HepG2 (cell line): Measurements from ENCODE around the gene MEX3A. TPM values are rescaled to one million over a fixed set of nuclear protein-coding genes. Genes with fewer than 3 reads are reported as not detected.

Experiments used
- ARID2 ChIP-seq: sonication (generic); formaldehyde crosslinking; IDR thresholded peaks from 2 replicates; pipeline ENCODE4 v1.8.1; 2022; ENCODE audit warnings: mild to moderate bottlenecking, missing genetic modification reagents, borderline replicate concordance
- ATF1 ChIP-seq: IDR thresholded peaks from 2 replicates; pipeline ENCODE4 v1.6.1; 2016; ENCODE audit warnings: mild to moderate bottlenecking, control low read depth
- DRAP1 ChIP-seq: IDR thresholded peaks from 2 replicates; pipeline ENCODE4 v1.6.1; 2016; ENCODE audit warnings: missing genetic modification reagents, missing compliant biosample characterization
- FOXP1 ChIP-seq, 2 experiments: fragments of 450-650 bp in 1 of 2; IDR thresholded peaks; 2 replicates each; pipeline ENCODE4 v1.6.1; 2017 to 2018; ENCODE audit warnings: antibody characterized with exemption in 1 of 2
- GLI4 ChIP-seq: sonication (generic); formaldehyde crosslinking; IDR thresholded peaks from 2 replicates; pipeline ENCODE4 v1.5.1; 2020; ENCODE audit warnings: missing genetic modification reagents, mild to moderate bottlenecking, moderate library complexity, borderline replicate concordance
- HMGXB3 ChIP-seq: sonication (generic); formaldehyde crosslinking; IDR thresholded peaks from 2 replicates; pipeline ENCODE4 v1.4.0; 2020; ENCODE audit warnings: missing genetic modification reagents, borderline replicate concordance
- HOMEZ ChIP-seq: IDR thresholded peaks from 2 replicates; pipeline ENCODE4 v1.6.1; 2016; ENCODE audit warnings: low read depth
- MIER2 ChIP-seq: IDR thresholded peaks from 2 replicates; pipeline ENCODE4 v1.6.1; 2016; ENCODE audit warnings: missing biosample characterization, missing genetic modification reagents
- PLSCR1 ChIP-seq: sonication (generic); formaldehyde crosslinking; IDR thresholded peaks from 2 replicates; pipeline ENCODE4 v1.5.0; 2020; ENCODE audit warnings: missing genetic modification reagents, mild to moderate bottlenecking, borderline replicate concordance
- SALL2 ChIP-seq: sonication (generic); formaldehyde crosslinking; IDR thresholded peaks from 2 replicates; pipeline ENCODE4 v1.8.1; 2023; ENCODE audit warnings: mild to moderate bottlenecking, missing genetic modification reagents, inconsistent platforms
- SRSF1 ChIP-seq: fragments of 200-400 bp; formaldehyde crosslinking; optimal IDR thresholded peaks from 2 replicates; pipeline ENCODE3; 2017; ENCODE audit warnings: mild to moderate bottlenecking, low read depth, low read length, moderate library complexity
- ZBTB1 ChIP-seq: sonication (generic); formaldehyde crosslinking; IDR thresholded peaks from 2 replicates; pipeline ENCODE4 v1.4.0; 2020; ENCODE audit warnings: missing genetic modification reagents, borderline replicate concordance
- ZBTB3 ChIP-seq: sonication (generic); formaldehyde crosslinking; IDR thresholded peaks from 2 replicates; pipeline ENCODE4 v1.4.0; 2020; ENCODE audit warnings: low read depth, mild to moderate bottlenecking, moderate library complexity, missing genetic modification reagents, borderline replicate concordance
- ZNF362 ChIP-seq: sonication (generic); formaldehyde crosslinking; IDR thresholded peaks from 2 replicates; pipeline ENCODE4 v1.4.0; 2020; ENCODE audit warnings: missing genetic modification reagents, mild to moderate bottlenecking, borderline replicate concordance
- ZNF615 ChIP-seq: sonication (generic); formaldehyde crosslinking; IDR thresholded peaks from 2 replicates; pipeline ENCODE4 v1.5.0; 2020; ENCODE audit warnings: mild to moderate bottlenecking, missing genetic modification reagents, borderline replicate concordance
- ZNF709 ChIP-seq: sonication (generic); formaldehyde crosslinking; IDR thresholded peaks from 2 replicates; pipeline ENCODE4 v1.5.0; 2020; ENCODE audit warnings: mild to moderate bottlenecking, missing genetic modification reagents
- ZNF737 ChIP-seq: sonication (generic); formaldehyde crosslinking; IDR thresholded peaks from 2 replicates; pipeline ENCODE4 v1.5.0; 2020; ENCODE audit warnings: missing genetic modification reagents, mild to moderate bottlenecking, borderline replicate concordance
- ZNF746 ChIP-seq: sonication (generic); formaldehyde crosslinking; IDR thresholded peaks from 2 replicates; pipeline ENCODE4 v1.8.0; 2022; ENCODE audit warnings: mild to moderate bottlenecking, missing genetic modification reagents
- ZSCAN9 ChIP-seq: IDR thresholded peaks from 2 replicates; pipeline ENCODE4 v1.6.1; 2016; ENCODE audit warnings: borderline replicate concordance
- polyA plus RNA-seq, 8 experiments: library from polyadenylated mRNA; depleted of rRNA in 3 of 8; stranded (reverse) in 7 of 8; unstranded in 1 of 8; fragments of >200 nt; fragmentation: Illumina TruSeq in 4 of 8; extraction: Trizol in 4 of 8; gene quantifications; 2 replicates each; pipeline versions ENCODE4 v1.2.1 to v1.2.3, GENCODE V29; 2011 to 2016; ENCODE audit warnings: low read depth in 4 of 8, missing spikeins in 1 of 8, mixed read lengths in 1 of 8; ENCODE audit not compliant: insufficient read depth in 1 of 8
- total RNA-seq, 5 experiments: library from RNA; depleted of rRNA; stranded (reverse); fragments of >200 nt; fragmentation: Illumina TruSeq; extraction: Trizol; gene quantifications; 2 replicates each; pipeline ENCODE4 v1.2.3, GENCODE V29; 2016; ENCODE audit warnings: low read depth in 1 of 5

MEX3A gene
- total and polyA plus RNA-seq, 2 of the 13 experiments (the other 11 are each of a cell fraction or from before 2014, with no cell fraction given) = 7.6 to 9.1 TPM

GRCh38 chr1:156053768-156054499 is 28.3 kb downstream of the MEX3A start, which contains the start of gene UBQLN4 (continued):
- no peak for TF ChIP-seq HMGXB3
- no peak for TF ChIP-seq FOXP1 (IDR thresholded peaks at IDR 0.05)
- TF ChIP-seq FOXP1 (CRISPR knock-in tag; IDR thresholded peaks at IDR 0.05) = no peak
- no peak for TF ChIP-seq ZNF362
- no peak for TF ChIP-seq MIER2 (CRISPR knock-in tag)
- no peak for TF ChIP-seq ZNF709 (CRISPR knock-in tag)
- no peak for TF ChIP-seq HOMEZ (CRISPR knock-in tag)
- no peak for TF ChIP-seq PLSCR1
- no peak for TF ChIP-seq ARID2 (CRISPR knock-in tag)
- no peak for TF ChIP-seq DRAP1
- no peak for TF ChIP-seq ZBTB1 (CRISPR knock-in tag)
- TF ChIP-seq GLI4 (CRISPR knock-in tag) = no peak
- peak; percentile 68 for TF ChIP-seq SRSF1
- no peak for TF ChIP-seq ZSCAN9 (CRISPR knock-in tag)
- no peak for TF ChIP-seq SALL2 (CRISPR knock-in tag)
- no peak for TF ChIP-seq ZNF737 (CRISPR knock-in tag)
- no peak; the same call in 1 of the 2 replicates for TF ChIP-seq ZNF746
- TF ChIP-seq ZNF615 (CRISPR knock-in tag) = no peak
- no peak for TF ChIP-seq ATF1
- no peak for TF ChIP-seq ZBTB3 (CRISPR knock-in tag)
